HG02885 (cell line): Measurements from ENCODE around the gene MYLIP.
A peak's percentile ranks its signal among the peaks of the same experiment; 100 is the strongest.

Experiments used
- ATAC-seq: cut with Tn5 transposase; IDR thresholded peaks from one replicate; pipeline ENCODE4 v1.9.1; 2021; ENCODE audit warnings: mild to moderate bottlenecking; ENCODE audit not compliant: unreplicated experiment, poor library complexity

Gene MYLIP

GRCh38 chr6:16106991-16107787 is 21.7 kb upstream of the MYLIP start:
- ATAC-seq: no peak

- no peak for ATAC-seq
Measured at GRCh38 chr6:16108419-16108818, 20.5 kb upstream of the MYLIP start.

GRCh38 chr6:16108921-16109658 is 19.8 kb upstream of the MYLIP start:
- ATAC-seq: no peak

- ATAC-seq: no peak
Measured at GRCh38 chr6:16109659-16110305, 19.1 kb upstream of the MYLIP start.

GRCh38 chr6:16118825-16119224 is 10.1 kb upstream of the MYLIP start:
- ATAC-seq: no peak

- no peak for ATAC-seq
Measured at GRCh38 chr6:16121339-16121738, 7.5 kb upstream of the MYLIP start.

- no peak for ATAC-seq
Measured at GRCh38 chr6:16122197-16122596, 6.7 kb upstream of the MYLIP start.

- ATAC-seq: no peak
Measured at GRCh38 chr6:16124198-16125180, 4.4 kb upstream of the MYLIP start.

GRCh38 chr6:16126056-16126455 is 2.8 kb upstream of the MYLIP start:
- no peak for ATAC-seq

GRCh38 chr6:16126861-16127260 is 2.0 kb upstream of the MYLIP start:
- ATAC-seq: no peak

- ATAC-seq: no peak
Measured at GRCh38 chr6:16127471-16127870, 1.4 kb upstream of the MYLIP start.

- ATAC-seq: no peak
Measured at GRCh38 chr6:16129623-16130401, 926 bp downstream of the MYLIP start.

GRCh38 chr6:16130437-16130891 is 1.6 kb downstream of the MYLIP start:
- ATAC-seq: no peak

GRCh38 chr6:16130932-16131387 is 2.1 kb downstream of the MYLIP start:
- peak; percentile 60 for ATAC-seq

- ATAC-seq: no peak
Measured at GRCh38 chr6:16132909-16133308, 4.0 kb downstream of the MYLIP start.

GRCh38 chr6:16134430-16134829 is 5.5 kb downstream of the MYLIP start:
- no peak for ATAC-seq

GRCh38 chr6:16135066-16135465 is 6.2 kb downstream of the MYLIP start:
- no peak for ATAC-seq

- ATAC-seq: no peak
Measured at GRCh38 chr6:16136091-16136490, 7.2 kb downstream of the MYLIP start.
